ACC112 (cell line): ENCODE data around the gene USP5.
"Not testable (repeated sequence)": the region's sequence is repeated elsewhere in the genome, so short reads cannot be mapped to it uniquely, and the experiment has no call there.

Experiments
- H2AFZ ChIP-seq: fragments of 200-600 bp; sonication (generic); one replicate; pipeline ENCODE4 v1.6.0; 2017; ENCODE audit warnings: antibody characterized with exemption, low read length; ENCODE audit not compliant: unreplicated experiment
- H3K27ac ChIP-seq: fragments of 200-600 bp; sonication (generic); 2 replicates; pipeline ENCODE4 v1.5.1; 2014; ENCODE audit warnings: low read depth, mild to moderate bottlenecking, antibody characterized with exemption, low read length, moderate library complexity
- H3K27me3 ChIP-seq: fragments of 200-600 bp; sonication (generic); 2 replicates; pipeline ENCODE4 v1.6.1; 2014; ENCODE audit warnings: mild to moderate bottlenecking, antibody characterized with exemption, low read length, moderate library complexity, mixed read lengths; ENCODE audit not compliant: insufficient read depth
- H3K36me3 ChIP-seq: fragments of 200-600 bp; sonication (generic); 2 replicates; pipeline ENCODE4 v1.6.1; 2016; ENCODE audit warnings: mild to moderate bottlenecking, antibody characterized with exemption, low read length, moderate library complexity, mixed read lengths; ENCODE audit not compliant: insufficient read depth
- H3K4me1 ChIP-seq: fragments of 200-600 bp; sonication (generic); one replicate; pipeline ENCODE4 v1.6.1; 2016; ENCODE audit warnings: low read length, mixed read lengths; ENCODE audit not compliant: insufficient read depth, unreplicated experiment, control insufficient read depth
- H3K4me3 ChIP-seq: fragments of 200-600 bp; sonication (generic); 2 replicates; pipeline ENCODE4 v1.5.1; 2014; ENCODE audit warnings: mild to moderate bottlenecking, low read depth, low read length
- H3K79me2 ChIP-seq: fragments of 200-600 bp; sonication (generic); one replicate; pipeline ENCODE4 v1.6.0; 2016; ENCODE audit warnings: low read length; ENCODE audit not compliant: control insufficient read depth, unreplicated experiment, insufficient read depth

The USP5 gene

DNA sequence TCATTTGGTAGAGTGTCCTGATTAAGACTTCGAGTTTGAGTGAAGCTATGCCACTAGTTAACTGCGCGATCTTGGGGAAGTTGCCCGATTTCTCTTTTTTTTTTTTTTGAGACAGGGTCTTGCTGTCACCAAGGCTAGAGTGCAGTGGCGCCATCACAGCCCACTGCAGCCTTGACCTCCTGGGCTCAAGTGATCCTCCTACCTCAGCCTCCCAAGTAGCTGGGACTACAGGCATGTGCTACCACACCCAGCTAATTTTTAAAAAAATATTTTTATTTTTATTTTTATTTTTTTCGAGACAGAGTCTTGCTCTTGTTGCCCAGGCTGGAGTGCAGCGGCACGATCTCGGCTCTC lies 22.0 kb downstream of the USP5 start:
- not testable (repeated sequence) for H2AFZ ChIP-seq, H3K27me3 ChIP-seq
- Histone ChIP-seq H3K79me2 (peaks cover 15% of the 10 kb centered on the region), H3K36me3 (peaks cover 12% of the 10 kb centered on the region; the same call in 1 of the 2 replicates), H3K4me3 (peak overlapping the region; percentile 77), H3K4me1 (peaks cover 29% of the 10 kb centered on the region), H3K27ac (peak overlapping the region; percentile 50)

DNA sequence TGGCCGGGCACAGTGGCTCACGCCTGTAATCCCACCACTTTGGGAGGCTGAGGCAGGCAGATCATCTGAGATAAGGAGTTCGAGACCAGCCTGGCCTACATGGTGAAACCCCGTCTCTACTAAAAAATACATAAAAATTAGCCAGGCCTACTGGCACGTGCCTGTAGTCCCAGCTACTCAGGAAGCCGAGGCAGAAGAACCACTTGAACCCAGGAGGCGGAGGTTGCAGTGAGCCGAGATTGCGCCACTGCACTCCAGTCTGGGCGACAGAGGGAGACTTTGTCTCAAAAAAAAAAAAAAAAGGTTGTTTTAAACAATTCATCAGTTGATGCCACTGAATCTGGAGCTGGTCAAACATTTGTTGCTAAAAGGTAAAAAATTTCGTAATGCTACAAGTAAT lies 27.9 kb downstream of the USP5 start:
- H2AFZ ChIP-seq, H3K79me2 ChIP-seq, H3K27me3 ChIP-seq, H3K4me1 ChIP-seq, H3K27ac ChIP-seq, H3K4me3 ChIP-seq, H3K36me3 ChIP-seq: not testable (repeated sequence)

DNA sequence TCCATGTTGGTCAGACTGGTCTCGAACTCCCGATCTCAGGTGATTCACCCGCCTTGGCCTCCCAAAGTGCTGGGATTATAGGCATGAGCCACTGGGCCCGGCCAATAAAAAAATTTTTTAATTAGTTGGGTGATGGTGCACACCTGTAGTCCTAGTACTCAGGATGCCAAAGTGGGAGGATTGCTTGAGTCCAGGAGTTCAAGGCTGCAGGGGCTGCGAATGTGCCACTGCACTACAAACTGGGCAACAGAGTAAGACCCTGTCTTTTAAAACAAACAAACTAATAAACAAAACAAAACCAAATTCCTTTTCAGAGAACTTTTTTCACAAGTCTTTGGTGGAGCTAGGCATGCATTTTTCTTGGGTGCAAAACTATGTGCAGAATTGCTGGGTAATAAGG lies 31.3 kb downstream of the USP5 start:
- no peak overlapping the region for H3K4me3 ChIP-seq
- 0 out of 2 replicates have a peak, but pooled peaks cover 4% of the 10 kb centered on the region for H3K36me3 ChIP-seq
- H3K79me2 ChIP-seq: no peaks in the 10 kb centered on the region
- H2AFZ ChIP-seq: no peak overlapping the region
- no peaks in the 10 kb centered on the region for H3K4me1 ChIP-seq
- no peaks in the 10 kb centered on the region for H3K27me3 ChIP-seq
- H3K27ac ChIP-seq: no peak overlapping the region

DNA sequence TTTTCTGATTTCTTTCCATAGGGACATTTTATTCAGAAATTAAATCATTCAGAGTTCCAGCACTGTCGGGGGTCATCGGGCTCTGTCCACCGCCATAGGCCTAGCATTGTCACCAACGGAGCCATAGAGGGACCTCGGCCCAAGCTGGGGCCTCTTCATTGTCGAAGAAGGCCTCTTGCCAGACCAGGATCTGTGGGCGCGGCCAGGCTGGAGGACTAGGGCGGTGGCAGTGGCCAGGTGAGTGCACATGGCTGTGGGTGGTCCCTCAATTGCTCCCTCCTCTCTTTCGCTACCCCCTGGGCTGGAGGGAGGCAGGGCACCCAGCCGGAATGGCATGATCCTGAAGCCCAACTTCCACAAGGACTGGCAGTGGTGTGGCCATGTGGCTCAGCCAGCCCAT lies 31.7 kb downstream of the USP5 start:
- Histone ChIP-seq H3K27me3 (no peaks in the 10 kb centered on the region), H3K4me3 (no peak overlapping the region), H3K79me2 (no peaks in the 10 kb centered on the region), H2AFZ (no peak overlapping the region), H3K4me1 (no peaks in the 10 kb centered on the region), H3K27ac (no peak overlapping the region), H3K36me3 (0 out of 2 replicates have a peak, but pooled peaks cover 4% of the 10 kb centered on the region)

DNA sequence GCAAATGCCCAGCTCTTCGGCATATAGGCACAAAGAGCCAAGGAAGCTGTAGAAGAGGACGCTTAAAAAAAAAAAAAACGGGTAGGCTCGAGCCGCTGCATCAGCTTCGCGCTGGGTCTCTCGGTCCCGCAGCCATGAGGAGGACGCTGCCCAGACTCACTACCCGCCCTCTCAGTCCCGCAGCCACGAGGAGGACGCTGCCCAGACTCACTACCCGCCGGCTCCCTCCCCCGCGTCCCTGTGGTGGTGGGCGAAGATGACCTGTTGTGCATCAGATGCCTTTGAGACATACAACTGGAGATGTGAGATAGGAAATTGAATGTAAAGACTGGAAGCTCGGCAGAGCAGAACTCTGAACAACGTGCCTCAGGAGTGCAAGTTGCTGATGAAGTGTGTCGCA lies 32.6 kb downstream of the USP5 start:
- Histone ChIP-seq H3K27ac (no peak overlapping the region), H3K36me3 (0 out of 2 replicates have a peak, but pooled peaks cover 4% of the 10 kb centered on the region), H3K4me1 (no peaks in the 10 kb centered on the region), H3K4me3 (no peak overlapping the region), H3K79me2 (no peaks in the 10 kb centered on the region), H2AFZ (no peak overlapping the region), H3K27me3 (no peaks in the 10 kb centered on the region)

DNA sequence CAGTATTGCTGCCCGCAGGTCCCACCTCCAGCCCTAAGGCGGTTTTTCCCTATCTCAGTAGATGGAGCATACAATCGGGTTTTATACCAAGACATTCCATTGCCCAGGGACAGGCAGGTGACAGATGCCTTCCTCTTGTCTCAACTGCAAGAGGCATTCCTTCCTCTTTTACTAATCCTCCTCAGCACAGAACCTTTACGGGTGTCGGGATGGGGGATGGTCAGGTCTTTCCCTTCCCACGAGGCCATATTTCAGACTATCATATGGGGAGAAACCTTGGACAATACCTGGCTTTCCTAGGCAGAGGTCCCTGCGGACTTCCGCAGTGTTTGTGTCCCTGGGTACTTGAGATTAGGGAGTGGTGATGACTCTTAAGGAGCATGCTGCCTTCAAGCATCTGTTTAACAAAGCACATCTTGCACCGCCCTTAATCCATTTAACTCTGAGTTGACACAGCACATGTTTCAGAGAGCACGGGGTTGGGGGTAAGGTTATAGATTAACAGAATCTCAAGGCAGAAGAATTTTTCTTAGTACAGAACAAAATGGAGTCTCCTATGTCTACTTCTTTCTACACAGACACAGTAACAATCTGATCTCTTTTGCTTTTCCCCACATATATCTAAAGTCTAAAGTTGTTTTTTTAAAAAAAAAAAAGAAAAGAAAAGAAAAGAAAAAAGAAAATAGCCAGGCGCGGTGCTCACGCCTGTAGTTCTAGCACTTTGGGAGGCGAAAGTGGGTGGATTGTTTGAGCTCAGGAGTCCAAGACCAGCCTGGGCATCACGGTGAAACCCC lies 34.5 kb downstream of the USP5 start:
- not testable (repeated sequence) for H3K79me2 ChIP-seq, H3K27ac ChIP-seq, H3K4me3 ChIP-seq, H3K27me3 ChIP-seq, H3K36me3 ChIP-seq, H2AFZ ChIP-seq, H3K4me1 ChIP-seq

DNA sequence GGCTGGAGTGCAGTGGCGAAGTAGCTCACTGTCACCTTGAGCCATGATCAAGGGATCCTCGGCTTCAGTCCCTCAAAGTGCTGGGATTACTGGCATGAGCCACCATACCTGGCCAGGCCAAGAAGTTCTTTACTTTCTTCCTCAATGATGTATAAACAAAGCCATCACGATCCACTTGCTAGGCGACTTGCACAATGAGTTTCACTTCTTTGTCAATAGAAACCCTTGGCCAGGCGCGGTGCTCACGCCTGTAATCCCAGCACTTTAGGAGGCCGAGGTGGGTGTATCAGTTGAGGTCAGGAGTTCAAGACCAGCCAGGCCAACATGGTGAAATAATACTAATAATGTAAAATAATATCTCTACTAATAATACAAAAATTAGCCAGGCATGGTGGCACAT lies 35.5 kb downstream of the USP5 start:
- Histone ChIP-seq H3K27ac (no peak overlapping the region), H3K4me1 (peaks cover 12% of the 10 kb centered on the region)

DNA sequence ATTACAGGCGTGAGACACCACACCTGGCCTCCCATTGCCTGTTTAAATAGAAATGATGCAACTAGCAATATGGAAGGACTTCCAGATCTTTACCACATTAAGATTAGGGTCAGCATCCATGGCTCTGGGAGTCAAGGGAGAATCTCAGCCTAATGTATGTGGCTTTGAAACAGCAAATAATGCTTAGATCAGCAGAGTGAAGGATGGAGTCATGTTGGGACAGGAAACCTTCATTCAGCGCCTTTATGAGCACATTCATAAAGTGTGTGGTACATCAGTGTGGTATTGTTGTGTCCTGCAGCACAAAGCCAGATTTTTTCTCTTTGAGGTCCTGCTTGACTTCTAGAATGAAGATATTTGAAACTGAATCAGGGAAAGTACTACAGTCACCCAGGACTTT lies 36.4 kb downstream of the USP5 start:
- H3K4me3 ChIP-seq: no peak overlapping the region
- H3K36me3 ChIP-seq: 0 out of 2 replicates have a peak, but pooled peaks cover 4% of the 10 kb centered on the region
- no peak overlapping the region for H2AFZ ChIP-seq
- no peaks in the 10 kb centered on the region for H3K27me3 ChIP-seq
- no peaks in the 10 kb centered on the region for H3K79me2 ChIP-seq
- H3K27ac ChIP-seq: no peak overlapping the region
- peaks cover 12% of the 10 kb centered on the region for H3K4me1 ChIP-seq

More for the DNA sequence above, 35.5 kb downstream of the USP5 start:
- Histone ChIP-seq H2AFZ (no peak overlapping the region), H3K36me3 (0 out of 2 replicates have a peak, but pooled peaks cover 4% of the 10 kb centered on the region), H3K27me3 (no peaks in the 10 kb centered on the region), H3K79me2 (no peaks in the 10 kb centered on the region), H3K4me3 (no peak overlapping the region)

DNA sequence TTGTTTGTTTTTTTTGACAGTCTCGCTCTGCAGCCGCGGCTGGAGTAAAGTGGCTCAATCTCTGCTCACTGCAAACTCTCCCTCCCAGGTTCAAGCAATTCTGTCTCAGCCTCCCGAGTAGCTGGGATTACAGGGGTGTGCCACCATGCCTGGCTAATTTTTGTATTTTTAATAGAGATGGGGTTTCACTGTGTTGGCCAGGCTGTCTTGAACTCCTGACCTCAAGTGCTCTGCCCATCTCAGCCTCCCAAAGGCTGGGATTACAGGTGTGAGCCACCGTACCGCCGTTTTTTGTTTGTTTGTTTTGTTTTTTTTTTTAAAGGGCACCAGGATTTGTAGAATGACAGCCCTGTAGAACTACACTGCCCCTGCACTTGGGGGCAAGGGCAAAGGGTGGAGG lies 36.8 kb downstream of the USP5 start:
- H2AFZ ChIP-seq, H3K27ac ChIP-seq, H3K79me2 ChIP-seq, H3K36me3 ChIP-seq, H3K4me3 ChIP-seq, H3K27me3 ChIP-seq: not testable (repeated sequence)
- peaks cover 12% of the 10 kb centered on the region for H3K4me1 ChIP-seq

DNA sequence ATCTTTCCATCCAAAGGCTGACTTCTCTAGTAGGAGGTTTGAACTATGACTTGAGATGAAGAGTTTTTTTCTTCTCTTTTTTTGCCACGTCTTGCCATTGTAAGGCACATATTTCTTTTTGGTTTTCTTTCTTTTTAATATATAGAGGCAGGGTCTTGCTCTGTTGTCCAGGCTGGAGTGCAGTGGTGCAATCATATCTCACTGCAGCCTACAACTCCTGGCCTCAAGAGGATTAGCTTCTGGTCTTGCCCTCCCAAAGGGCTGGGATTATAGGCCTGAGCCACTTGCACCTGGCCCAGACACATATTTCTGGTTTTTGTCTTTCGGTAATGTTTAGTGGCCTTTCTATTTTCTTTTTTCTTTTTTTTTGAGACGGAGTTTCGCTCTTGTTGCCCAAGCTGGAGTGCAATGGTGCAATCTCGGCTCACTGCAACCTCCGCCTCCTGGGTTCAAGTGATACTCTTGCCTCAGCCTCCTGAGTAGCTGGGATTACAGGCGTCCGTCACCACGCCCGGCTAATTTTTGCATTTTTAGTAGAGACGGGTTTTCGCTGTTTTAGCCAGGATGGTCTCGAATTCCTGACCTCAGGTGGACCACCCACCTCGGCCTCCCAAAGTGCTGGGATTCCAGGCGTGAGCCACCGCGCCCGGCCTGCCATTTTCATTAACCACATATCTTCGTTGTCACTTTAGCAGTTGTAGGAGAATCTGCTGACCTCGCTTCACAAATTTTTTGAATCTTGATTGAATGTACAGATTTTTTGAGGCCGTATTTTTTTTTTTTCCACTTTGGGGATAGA lies 38.0 kb downstream of the USP5 start:
- Histone ChIP-seq H2AFZ (peak overlapping the region; percentile 87), H3K4me3 (0 out of 2 replicates have a peak overlapping the region, but pooled peaks have one; percentile 59)

More for the DNA sequence above, 38.0 kb downstream of the USP5 start:
- peak overlapping the region; percentile 94 for H3K27ac ChIP-seq
- peaks cover 12% of the 10 kb centered on the region for H3K4me1 ChIP-seq
- H3K27me3 ChIP-seq, H3K79me2 ChIP-seq, H3K36me3 ChIP-seq: not testable (repeated sequence)
